D721Med (cell line): ENCODE measurements around the gene EPHB1.

ENCODE experiments used
- DNase-seq: peaks from one replicate; pipeline ENCODE4 v3.0.0; 2011; ENCODE audit warnings: low spot score; ENCODE audit not compliant: insufficient read length
- FAIRE-seq: peaks from 2 replicates; lab custom pipeline; 2011; peaks lifted over from hg19 to GRCh38; lab: Jason Lieb, UNC
- TF ChIP-seq, protein P1 (sequence below): IDR thresholded peaks from 2 replicates; pipeline ENCODE4 v1.5.1; 2012; ENCODE audit warnings: mild to moderate bottlenecking, control low read depth; ENCODE audit not compliant: insufficient read depth; ENCODE audit errors: missing control alignments

The EPHB1 gene

DNA sequence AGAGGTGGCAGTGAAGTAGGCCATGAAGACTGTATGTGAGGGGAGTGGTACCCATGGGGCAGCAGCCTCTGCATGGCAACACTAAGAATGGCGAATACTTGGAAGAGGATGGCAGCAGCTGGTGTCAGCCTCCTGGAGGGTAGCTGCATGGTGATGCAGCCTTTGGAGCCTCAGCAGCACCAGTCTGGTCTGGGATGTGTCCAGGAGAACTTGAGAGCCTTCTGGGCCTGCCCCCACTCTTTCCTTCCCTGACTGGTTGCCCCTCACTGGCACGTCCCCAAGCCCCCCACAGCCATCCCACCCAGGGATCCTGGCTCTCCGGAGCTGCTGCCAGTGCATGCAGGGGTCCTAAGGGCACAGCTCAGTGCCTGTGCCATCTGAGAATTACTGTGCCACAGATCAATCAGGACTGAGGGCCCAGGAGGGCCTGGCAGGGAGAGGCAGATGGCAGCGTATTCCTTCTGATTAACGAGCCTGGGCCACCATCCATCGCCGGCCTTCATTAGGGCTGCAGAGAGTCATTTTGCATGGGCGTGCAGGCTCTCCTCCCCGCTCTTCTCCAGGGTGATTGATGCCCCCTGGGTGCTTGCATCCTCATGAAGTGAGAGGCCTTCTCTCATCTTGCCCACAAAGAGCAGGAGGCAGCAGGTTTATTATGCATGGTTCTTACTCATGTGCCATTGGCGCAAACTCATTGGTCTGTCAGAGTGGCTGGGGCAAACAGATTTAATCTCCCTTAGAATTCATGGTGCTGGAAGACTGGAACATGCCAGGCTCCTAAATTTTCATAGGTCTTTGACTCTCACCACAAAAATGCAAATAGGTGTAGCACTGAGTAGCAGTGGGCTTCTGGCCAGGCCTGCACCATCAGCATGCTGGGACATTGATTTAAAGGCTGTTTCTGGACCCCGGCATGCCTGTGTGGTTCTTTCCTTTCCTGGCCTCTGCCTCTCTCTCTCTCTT is 116.8 kb downstream of the EPHB1 start:
- TF ChIP-seq, protein P1, sequence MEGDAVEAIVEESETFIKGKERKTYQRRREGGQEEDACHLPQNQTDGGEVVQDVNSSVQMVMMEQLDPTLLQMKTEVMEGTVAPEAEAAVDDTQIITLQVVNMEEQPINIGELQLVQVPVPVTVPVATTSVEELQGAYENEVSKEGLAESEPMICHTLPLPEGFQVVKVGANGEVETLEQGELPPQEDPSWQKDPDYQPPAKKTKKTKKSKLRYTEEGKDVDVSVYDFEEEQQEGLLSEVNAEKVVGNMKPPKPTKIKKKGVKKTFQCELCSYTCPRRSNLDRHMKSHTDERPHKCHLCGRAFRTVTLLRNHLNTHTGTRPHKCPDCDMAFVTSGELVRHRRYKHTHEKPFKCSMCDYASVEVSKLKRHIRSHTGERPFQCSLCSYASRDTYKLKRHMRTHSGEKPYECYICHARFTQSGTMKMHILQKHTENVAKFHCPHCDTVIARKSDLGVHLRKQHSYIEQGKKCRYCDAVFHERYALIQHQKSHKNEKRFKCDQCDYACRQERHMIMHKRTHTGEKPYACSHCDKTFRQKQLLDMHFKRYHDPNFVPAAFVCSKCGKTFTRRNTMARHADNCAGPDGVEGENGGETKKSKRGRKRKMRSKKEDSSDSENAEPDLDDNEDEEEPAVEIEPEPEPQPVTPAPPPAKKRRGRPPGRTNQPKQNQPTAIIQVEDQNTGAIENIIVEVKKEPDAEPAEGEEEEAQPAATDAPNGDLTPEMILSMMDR: no peak
- DNase-seq (no peak), FAIRE-seq (no peak)

- FAIRE-seq (no peak), DNase-seq (no peak)
- TF ChIP-seq, protein P1: no peak
Observed at GRCh38 chr3:134916276-134916961, 121.4 kb downstream of the EPHB1 start.

DNA sequence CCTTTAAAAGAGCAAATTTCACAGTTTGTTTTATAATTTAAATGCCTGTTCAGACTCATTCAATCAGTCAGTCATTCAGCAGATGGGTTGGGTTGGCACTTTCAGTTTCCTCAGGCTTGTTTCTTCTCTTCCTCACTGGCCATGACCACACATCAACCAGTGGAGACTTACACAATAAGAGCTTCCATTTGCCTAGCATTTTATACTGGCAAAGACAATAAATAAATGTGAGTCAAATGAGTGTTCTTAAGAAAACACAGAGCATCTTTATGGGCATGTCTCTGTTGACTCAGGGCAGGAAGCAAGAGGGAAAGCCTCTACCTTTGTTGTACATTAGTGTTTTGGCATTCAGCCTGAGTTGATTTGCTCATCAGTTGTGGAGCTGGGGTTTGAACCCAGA is 122.6 kb downstream of the EPHB1 start:
- no peak for FAIRE-seq
- TF ChIP-seq, protein P1: no peak

GRCh38 chr3:134918441-134918840 is 123.4 kb downstream of the EPHB1 start:
- FAIRE-seq (no peak), DNase-seq (no peak)
- TF ChIP-seq, protein P1: no peak

More for the DNA sequence above, 122.6 kb downstream of the EPHB1 start:
- DNase-seq: no peak

GRCh38 chr3:134922101-134922500 is 127.0 kb downstream of the EPHB1 start:
- FAIRE-seq (no peak), DNase-seq (no peak)
- TF ChIP-seq, protein P1: no peak

- TF ChIP-seq, protein P1: no peak
- DNase-seq (no peak), FAIRE-seq (no peak)
Observed at GRCh38 chr3:134922866-134923265, 127.8 kb downstream of the EPHB1 start.
